GM20431 (cell line): ENCODE results near the gene WWOX.

Experiments used
- in situ Hi-C: fragments of 300-500 bp; cut with MseI, MboI; formaldehyde crosslinking; loops from one replicate; pipeline ENCODE4 v1.15.0; 2020; ENCODE audit warnings: low sequenced_read_pairs; ENCODE audit not compliant: unreplicated experiment

The WWOX gene

DNA sequence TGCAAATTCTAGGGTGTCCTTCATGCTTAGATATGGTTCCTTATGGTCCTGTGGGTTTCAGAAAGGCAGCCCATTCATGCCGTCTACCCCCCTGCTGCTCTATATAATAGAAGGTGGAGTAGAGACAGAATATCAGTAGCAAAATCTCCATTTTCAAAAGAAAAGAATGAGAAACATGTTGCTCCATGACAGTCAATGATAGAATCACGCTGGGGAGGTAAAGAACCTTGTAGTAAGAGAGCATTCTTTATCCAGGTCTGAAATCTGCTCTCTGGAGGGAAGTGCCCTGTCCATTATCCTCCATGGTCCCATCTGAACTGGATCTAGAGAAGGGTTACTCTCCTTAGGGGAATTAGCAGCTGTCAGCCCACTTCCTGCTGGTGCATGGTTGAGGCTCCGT, 272.8 kb downstream of the WWOX start:
- in situ Hi-C loops: no loop called here

DNA sequence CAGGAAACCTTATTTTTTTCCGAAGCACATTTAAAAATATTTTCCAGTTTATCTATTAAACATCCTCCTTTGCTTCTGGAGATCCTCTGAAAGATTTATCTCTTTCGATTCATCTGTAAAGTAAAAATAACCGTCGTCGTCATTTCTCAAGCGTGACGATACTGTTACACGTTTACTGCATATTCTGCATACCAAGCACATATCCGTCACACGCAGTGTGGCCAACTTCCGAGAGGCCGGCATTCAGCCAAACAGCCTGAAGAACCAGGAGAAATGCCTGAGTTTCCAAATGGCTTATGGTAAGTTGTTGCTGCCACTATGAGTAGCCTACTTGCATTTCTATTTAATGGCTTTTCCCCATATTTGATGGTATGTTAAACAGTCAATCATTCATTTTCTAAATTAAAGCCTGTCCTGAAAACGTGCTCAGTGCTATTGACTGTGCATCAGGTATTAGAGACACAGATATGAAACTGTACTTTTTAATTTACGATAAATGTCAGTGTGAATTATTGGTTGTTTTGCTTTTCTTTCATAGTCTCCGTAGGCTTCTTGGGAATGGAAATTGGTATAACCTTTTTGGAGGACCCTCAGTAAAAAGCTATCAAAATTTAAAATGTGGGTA, 275.7 kb downstream of the WWOX start:
- in situ Hi-C loops: no loop called here

DNA sequence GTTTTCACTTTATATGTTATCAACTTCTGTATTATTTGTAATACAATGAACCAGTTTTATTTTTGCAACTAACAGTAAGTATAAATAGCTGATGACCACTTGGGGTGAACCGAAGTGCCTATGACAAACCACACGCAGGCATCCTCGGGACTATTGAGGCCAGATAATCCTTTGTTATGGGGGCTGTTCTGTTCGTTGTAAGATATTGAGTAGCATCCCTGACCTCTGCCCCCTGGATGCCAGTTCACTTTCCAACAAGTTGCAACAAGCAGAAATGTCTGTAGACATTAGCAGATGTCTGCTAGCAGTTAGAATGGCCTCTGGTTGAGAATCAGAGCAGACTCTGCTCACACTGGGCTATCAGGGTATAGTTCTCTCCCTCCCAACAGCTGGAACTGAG, 277.0 kb downstream of the WWOX start:
- in situ Hi-C loops: no loop called here

DNA sequence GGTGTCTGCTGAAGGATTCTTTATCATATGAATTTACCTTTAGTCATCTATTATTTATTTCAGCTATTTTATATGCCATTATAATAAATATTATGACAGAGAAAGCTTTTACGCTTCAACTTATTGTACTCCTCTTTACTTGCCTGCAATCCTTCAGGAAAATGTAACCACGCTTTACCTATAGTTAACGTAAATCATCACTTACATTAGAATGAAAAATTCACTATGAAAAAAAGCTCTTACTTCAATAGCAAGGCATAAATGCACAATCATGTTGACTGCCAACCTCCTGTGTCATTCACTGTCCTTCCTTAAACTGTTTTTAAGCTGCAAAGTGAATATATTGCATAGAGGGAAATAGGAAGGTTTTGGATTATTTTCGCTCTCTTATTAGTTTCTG, 277.9 kb downstream of the WWOX start:
- in situ Hi-C loops: no loop called here

DNA sequence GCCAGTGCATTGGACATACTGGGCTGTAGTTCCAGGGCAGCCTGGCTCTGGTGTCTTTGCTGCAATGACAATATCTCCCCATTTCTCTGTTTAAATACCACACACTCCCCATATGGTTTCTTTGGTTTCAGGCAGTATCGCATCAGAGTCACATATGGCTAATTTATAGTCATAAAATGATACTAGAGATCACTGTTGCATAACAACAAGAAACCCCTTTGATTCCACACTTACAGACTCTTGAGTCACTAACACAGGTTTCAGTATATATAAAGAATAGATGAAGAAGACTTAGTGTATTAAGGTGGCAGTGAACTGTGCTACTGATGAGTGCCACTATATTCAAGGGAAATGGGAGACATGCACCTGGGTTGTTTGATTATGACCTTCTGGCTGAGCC, 281.6 kb downstream of the WWOX start:
- in situ Hi-C loops: no loop called here

DNA sequence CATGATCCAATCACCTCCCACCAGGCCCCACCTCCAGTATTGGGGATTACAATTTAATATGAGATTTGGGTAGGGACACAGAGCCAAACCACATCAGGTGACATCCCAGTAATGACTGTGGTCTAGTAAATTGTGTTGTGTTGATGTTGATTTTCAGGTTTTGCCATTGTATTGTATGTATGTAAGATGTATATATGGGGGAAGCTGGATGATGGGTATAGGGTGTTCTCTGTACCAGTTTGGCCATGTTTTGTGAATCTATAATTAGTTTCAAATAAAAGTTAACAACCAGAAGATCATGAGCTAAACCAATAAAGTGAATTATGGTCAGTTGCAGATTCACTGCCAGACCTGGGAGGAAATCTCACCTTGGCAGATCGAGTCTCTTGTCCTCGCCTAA, 283.7 kb downstream of the WWOX start:
- in situ Hi-C loops: no loop called here

DNA sequence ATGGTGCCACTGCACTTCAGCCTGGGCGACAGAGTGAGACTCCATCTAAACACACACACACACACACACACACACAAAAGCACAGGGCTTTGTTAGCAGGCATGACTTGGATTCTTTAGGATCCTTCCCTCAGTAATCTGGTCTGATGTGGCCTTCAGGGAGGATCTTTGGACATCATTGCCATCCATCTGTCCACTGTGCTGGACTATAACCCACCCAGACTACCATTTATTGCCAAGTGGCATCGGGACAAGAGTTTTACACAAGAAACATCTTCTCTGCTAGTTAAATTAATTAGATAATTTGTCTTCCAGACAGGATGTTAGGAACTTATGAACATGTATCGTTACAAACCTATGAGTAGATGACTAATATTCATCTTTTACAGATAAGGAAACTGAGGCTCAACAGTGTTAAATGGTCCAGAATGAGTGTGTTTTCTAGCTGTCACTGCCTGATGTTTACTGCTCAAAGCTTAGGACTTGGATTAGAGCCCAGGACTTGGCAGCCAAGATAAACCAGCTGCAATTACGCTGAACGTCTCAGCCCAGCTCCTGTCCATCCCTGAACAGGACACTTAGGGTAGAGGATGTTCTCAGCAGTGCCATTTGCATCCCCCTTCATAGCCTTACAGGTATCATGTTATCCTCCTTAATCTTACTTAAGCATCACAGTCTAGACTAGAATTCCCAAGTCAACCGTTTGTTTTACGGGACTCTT, 285.8 kb downstream of the WWOX start:
- in situ Hi-C loops: no loop called here

DNA sequence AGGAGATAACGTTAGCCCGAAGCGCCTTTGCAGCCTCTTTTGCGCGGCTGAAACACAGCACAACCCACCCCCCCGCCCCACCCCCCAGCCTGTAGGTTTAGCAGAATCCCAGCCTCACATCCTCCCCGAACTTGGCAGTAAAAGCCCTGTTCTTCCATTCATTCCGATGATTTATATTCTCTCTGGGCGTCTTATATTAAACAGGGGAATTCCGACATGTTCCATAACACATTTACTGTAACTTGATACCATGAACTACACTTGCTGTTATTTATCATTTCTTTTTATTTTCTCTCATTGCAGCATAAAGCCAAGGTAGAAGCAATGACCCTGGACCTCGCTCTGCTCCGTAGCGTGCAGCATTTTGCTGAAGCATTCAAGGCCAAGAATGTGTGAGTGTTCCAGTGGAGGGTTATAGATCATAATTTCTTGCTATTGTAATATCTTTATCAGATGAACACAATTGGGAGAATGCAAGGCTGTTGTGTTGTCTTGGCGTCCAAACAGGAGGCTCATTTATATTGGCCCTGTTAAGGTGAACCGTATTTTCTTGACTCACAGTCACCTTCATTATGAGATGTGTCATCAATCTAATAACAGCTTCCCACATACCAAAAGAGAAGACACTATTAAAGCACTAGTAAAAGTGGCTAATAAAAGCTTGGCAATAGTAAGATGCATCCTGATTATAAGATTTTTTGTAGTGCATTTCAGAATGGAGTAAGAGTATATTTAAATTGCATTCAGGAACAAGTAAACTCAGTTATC, 287.3 kb downstream of the WWOX start:
- in situ Hi-C loops: no loop called here

DNA sequence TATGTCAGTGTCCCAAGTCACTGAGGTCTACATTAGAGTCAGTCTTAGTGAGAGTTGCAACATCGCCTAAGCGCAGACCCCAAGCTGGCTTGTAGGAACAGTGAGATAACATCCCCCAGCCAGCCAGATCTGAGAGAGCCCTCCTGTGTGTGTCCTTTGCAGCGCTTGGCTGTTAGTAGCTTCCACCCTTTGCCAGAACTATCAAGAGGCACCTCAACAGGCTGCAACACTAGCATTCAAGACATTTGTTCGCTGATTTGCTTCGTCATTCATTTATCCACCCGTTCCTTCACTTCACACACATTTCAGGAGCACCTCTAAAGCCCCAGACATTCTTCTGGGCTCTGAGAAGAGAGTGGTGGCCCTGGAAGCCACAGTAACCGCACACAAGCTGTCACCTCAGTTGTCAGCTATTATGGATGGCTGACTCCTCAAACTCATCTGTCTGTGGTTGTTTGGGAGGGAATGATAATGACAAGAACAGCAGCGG, 289.6 kb downstream of the WWOX start:
- in situ Hi-C loops: no loop called here

DNA sequence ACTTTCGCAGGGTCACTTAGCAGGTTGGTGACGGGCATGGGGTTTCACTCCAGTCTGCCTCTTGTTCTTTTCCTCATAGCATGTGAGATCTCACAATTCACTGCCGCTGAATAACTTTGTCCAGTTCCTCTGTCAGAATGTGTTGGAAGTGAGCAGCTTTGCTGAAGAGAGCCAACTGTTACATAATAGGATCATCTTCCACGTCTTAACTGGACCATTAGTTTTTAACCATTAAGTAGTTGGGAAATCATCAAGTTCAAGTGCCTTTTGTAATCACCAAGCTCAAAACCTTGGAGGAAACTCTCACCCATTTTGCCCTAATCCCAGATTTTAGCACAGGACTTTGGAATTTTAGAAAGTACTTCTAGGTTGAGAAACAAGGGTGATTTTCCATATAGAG, 290.6 kb downstream of the WWOX start:
- in situ Hi-C loops: no loop called here

DNA sequence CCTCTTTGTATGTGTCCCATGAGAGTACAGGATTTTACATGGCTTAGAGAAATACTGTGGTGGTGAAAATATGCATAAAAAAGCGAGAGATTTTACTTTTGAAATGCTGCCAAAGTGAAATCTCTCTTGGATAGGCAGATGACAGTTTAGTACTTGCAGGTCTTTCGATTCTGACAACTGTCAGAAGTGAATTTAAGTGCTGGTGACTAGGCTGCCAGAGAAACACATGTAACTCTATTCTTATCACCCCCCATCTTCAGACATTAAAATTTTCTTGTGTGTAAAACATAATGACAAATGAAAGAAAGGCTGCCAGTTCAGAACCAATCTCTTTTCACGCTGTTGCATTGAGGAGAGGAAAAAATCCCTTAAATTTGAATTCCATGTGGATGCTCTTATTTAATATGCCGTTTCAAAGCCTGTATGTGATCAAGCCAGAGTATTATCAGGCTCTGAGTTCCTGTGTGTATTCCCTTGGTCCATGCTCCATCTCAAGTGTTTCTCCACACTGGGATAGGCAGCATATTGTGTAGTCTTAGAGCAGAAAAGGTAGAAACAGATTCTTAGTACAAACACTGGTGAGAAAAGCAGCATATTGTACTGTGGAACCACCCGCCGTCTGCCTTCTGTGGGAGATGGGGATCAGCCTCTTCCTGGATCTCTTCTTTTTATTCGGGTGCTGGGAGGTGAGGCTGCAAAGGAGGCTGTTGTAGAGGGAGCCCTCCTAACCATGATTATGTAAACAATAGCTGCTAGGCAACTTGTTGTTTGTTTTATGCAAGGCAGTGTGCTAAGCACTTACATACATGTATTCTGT, 291.3 kb downstream of the WWOX start:
- in situ Hi-C loops: no loop called here

DNA sequence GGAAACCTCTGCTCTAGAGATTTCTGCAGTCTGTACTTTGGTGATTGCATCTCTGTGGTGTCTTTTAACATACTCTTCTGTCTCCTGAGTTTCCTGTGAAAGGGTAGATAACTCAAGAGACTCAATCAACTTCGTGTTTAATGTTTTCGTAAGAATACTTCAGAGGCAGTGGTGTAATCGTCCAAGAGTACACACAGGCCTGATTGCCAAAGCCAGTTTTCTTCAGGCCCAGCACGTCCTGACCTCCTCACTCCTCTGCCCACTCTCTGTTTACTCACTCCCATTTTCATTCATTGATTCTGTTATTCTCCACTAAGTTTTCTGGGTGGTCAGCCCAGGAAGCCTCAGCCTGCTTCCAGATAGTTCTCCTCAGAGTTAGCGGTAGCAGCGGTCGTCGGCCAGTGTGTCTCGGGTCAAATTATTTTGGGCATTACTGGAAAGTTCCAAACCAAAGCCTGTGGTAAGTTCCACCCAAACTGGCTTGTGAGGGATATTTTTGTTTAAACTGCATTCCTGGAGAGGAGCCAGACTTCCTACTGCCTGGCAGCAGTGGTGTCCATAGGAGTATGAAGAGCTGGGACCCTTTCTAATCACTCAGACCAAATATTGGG, 293.2 kb downstream of the WWOX start:
- in situ Hi-C loops: no loop called here

DNA sequence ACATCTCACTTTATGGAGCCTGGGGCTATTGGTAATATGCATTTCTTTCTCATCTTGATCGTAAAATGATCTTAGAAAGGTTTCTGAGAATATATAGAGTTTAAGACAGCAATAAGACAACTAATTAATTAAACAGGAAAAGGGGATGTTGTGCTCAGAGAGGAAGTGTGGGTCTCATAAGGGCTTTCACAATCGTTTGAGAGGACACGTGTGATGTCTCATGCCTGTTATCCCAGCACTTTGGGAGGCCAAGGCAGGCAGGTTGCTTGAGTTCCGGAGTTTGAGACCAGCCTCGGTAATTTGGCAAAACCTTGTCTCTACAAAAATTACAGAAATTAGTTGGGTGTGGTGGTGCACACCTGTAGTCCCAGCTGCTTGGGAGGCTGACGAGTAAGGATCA, 295.6 kb downstream of the WWOX start:
- in situ Hi-C loops: no loop called here

DNA sequence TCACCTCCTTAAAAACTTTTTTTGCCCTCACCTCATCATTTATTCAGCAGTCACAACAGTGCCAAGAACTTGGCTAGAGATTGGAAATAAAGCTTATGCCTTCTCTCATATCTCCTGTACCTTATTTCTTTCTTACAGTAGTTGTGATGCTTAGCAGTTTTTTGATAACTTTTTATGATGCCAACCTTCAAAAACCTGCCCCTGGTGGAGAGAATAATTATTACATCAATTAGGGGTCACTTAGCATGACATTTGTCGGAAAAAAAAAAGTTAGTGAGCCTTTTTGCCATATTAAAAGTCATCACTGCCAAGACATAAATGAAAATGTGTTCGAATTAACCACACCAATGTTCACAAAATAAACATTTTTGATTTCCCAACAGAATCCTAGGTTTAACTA, 296.6 kb downstream of the WWOX start:
- in situ Hi-C loops: no loop called here

DNA sequence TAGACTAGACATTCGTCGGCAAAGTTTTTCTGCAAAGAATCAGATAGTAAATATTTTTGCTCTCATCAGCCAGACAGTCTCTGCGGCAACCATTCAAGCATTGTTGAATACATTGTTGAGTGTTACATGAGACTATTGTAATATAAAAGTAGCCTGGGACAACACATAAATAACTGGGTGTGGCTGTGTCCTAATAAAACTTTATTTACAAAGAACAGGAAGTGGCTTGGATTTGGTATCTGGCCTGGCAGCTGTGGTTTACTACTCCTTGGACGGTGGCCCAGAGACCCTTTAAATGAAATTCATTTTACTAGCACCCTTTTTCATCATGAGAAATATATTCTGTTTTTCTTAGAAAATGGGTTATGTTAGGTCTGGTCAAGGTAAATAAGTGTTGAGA, 297.2 kb downstream of the WWOX start:
- in situ Hi-C loops: no loop called here

DNA sequence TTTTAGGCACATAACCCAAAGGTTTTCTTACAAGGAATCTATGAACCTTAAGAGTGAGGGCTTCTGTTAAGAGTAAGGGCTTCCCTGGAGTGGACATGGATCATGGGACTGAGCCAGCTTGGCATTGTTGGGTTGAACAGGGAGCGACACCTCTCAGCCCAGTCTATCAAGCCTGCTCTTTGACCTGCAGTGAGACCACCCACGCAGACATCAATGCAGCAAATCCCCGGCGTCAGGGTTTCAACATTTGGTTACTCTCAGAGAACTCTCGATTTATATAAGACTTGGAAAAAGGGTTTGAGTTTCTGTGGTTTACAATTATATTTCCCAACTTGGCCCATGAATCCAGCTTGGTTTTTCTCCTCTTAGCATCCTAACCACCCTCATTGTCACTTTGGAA, 299.9 kb downstream of the WWOX start:
- in situ Hi-C loops: no loop called here

DNA sequence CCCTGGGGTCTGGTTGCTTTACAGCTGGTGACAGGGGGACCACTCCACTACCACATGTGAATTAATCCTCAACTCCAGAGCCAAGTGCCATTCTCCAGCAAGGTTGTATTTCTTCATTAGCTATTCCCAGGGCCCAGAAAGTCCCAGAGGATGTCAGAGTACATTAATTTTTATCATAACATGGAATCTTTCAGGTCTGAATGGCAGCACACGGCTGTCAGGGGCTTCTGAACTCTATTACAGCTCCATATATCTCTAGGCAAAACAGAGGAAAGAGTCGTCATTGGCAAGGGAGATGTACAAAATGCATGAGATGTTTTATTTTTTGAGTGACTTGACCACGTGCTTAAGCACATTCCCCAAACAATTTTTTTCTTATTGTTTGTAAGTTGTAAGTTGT, 303.4 kb downstream of the WWOX start:
- in situ Hi-C loops: no loop called here

DNA sequence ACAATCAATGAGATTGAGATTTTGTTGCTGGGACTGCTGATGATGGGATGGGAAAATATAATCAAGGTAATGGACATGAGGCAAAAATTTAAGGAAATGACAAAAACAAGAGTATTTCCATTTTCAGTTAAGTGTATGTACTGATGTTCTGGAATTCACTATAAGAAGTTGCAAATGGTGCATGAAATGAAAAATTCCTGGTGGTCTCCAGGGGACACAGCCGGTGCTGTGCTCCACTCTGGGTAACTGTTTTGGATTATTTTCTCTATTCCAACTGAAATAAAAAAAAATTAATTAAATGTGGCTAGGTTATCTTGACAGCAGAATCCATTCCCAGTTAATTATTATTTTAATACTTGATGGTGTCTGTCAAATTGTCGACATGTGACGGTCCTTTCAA, 305.6 kb downstream of the WWOX start:
- in situ Hi-C loops: no loop called here

DNA sequence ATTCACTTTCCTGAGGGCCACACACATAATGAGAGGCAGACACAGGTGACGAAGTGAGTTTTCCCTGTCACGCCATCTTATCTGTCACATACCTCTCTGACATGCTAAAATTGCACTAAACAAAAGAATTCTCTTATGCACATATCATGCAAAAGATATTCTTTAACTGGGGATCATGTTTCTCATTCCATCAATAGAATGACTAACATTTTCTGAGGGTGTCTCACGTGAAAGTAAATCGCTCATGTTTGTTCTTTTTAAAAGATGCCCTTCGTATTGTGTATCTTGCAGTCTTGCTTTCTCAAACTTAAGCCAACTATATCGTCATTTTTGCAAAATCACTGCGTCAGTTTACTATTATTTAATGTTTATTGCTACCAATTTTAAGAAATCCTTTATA, 306.4 kb downstream of the WWOX start:
- in situ Hi-C loops: no loop called here

DNA sequence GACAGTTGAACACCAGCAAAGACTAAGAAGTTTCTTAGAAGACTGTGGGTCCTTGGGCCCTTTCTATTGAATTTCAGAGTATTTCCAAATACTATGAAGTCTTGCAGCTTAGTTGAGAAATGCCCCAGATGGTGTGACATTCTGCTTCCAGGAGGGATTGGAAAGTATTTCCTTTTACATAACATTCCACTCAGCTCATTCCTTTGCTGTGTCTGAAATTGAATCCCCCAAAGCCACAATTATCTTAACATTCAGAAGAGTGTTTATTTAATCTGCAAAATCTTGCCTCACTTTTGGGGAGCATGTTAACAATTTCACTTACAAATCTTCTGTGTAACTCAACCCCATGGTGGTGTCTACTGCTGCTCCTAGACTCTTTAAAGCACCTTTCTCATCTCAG, 307.7 kb downstream of the WWOX start:
- in situ Hi-C loops: no loop called here
